Smooth muscle cell (in vitro differentiated cells): Measurements from ENCODE around the gene AKIRIN2. TPM values are rescaled to one million over a fixed set of nuclear protein-coding genes. Genes with fewer than 3 reads are reported as not detected.

Experiments
- DNase-seq: peaks from one replicate; lab custom pipeline; 2025; ENCODE audit not compliant: unreplicated experiment; lab: John Stamatoyannopoulos, UW
- H2AFZ ChIP-seq: fragments of 200-600 bp; sonication (generic); 2 replicates; pipeline ENCODE4 v1.6.0; 2016; ENCODE audit warnings: antibody characterized with exemption, low read depth, mild to moderate bottlenecking
- H3F3A ChIP-seq: fragments of 200-600 bp; sonication (generic); 2 replicates; pipeline ENCODE4 v1.6.0; 2017; ENCODE audit warnings: antibody characterized with exemption, low read depth
- H3K27ac ChIP-seq: fragments of 200-600 bp; sonication (generic); 2 replicates; pipeline ENCODE4 v1.5.1; 2016; ENCODE audit warnings: low read depth, mild to moderate bottlenecking
- H3K27me3 ChIP-seq: fragments of 200-600 bp; sonication (generic); 2 replicates; pipeline ENCODE4 v1.6.1; 2016; ENCODE audit warnings: low read depth, mild to moderate bottlenecking
- H3K36me3 ChIP-seq: fragments of 200-600 bp; sonication (generic); 2 replicates; pipeline ENCODE4 v1.5.1; 2016; ENCODE audit warnings: low read depth
- H3K4me1 ChIP-seq: fragments of 200-600 bp; sonication (generic); 2 replicates; pipeline ENCODE4 v1.5.1; 2016; ENCODE audit warnings: low read depth
- H3K4me2 ChIP-seq: fragments of 200-600 bp; sonication (generic); 2 replicates; pipeline ENCODE4 v1.6.0; 2016; ENCODE audit warnings: mild to moderate bottlenecking
- H3K4me3 ChIP-seq: fragments of 200-600 bp; sonication (generic); 2 replicates; pipeline ENCODE4 v1.5.1; 2016; ENCODE audit warnings: mild to moderate bottlenecking
- H3K79me2 ChIP-seq: fragments of 200-600 bp; sonication (generic); 2 replicates; pipeline ENCODE4 v1.6.0; 2016; ENCODE audit warnings: low read depth, mild to moderate bottlenecking
- H3K9ac ChIP-seq: fragments of 200-600 bp; sonication (generic); 2 replicates; pipeline ENCODE4 v1.6.0; 2016; ENCODE audit warnings: low read depth
- H3K9me3 ChIP-seq: fragments of 200-600 bp; sonication (generic); replicated peaks from 2 replicates; pipeline ENCODE4 v1.5.1; 2016; ENCODE audit warnings: low read depth
- H4K20me1 ChIP-seq: fragments of 200-600 bp; sonication (generic); 2 replicates; pipeline ENCODE4 v1.6.0; 2016; ENCODE audit warnings: low read depth
- CTCF ChIP-seq: fragments of 200-600 bp; sonication (generic); IDR thresholded peaks from 2 replicates; pipeline ENCODE4 v1.5.1; 2017; ENCODE audit warnings: borderline replicate concordance, mild to moderate bottlenecking, antibody characterized with exemption; ENCODE audit not compliant: insufficient read depth, poor library complexity, severe bottlenecking
- WGBS: methylation state at CpG from one replicate; pipeline ENCODE4 v1.1.7; 2016; ENCODE audit warnings: low lambda C conversion rate; 5-methylcytosine and 5-hydroxymethylcytosine counted together
- polyA plus RNA-seq: library from polyadenylated mRNA; unstranded; fragments of >200 nt; fragmentation: Nextera tagmentation; extraction: Ambion mirVana; gene quantifications from 2 replicates; pipeline ENCODE4 v1.2.1, GENCODE V29; 2016
- total RNA-seq: library from RNA; depleted of rRNA; stranded (reverse); fragments of >200 nt; gene quantifications from 2 replicates; pipeline ENCODE4 v1.2.3, GENCODE V29; 2014

Gene AKIRIN2
- total and polyA plus RNA-seq, 2 experiments from 2014 or later: 29.6 to 60.3 TPM

GRCh38 chr6:87655824-87656223 lies 46.2 kb downstream of the AKIRIN2 start:
- DNase-seq: no peak
- Histone ChIP-seq H2AFZ (no peak overlapping the region), H3K4me1 (peaks cover 8% of the 10 kb centered on the region), H3K9me3 (no peaks in the 10 kb centered on the region), H4K20me1 (no peaks in the 10 kb centered on the region), H3K36me3 (no peaks in the 10 kb centered on the region), H3K79me2 (no peaks in the 10 kb centered on the region), H3K27ac (no peak overlapping the region), H3K9ac (no peak overlapping the region), H3K4me3 (no peak overlapping the region), H3F3A (no peaks in the 10 kb centered on the region), H3K4me2 (no peak overlapping the region), H3K27me3 (no peaks in the 10 kb centered on the region)
- no peak for TF ChIP-seq CTCF

GRCh38 chr6:87654875-87655454 lies 47.1 kb downstream of the AKIRIN2 start:
- H3K9me3 ChIP-seq: no peaks in the 10 kb centered on the region
- no peak for TF ChIP-seq CTCF
- no peaks in the 10 kb centered on the region for H3F3A ChIP-seq
- H3K27ac ChIP-seq: no peak overlapping the region
- H3K36me3 ChIP-seq: no peaks in the 10 kb centered on the region
- WGBS: 92% methylated on average over 2 of the region's 2 CpGs
- no peak overlapping the region for H3K9ac ChIP-seq
- DNase-seq: no peak
- no peaks in the 10 kb centered on the region for H3K27me3 ChIP-seq
- H4K20me1 ChIP-seq: no peaks in the 10 kb centered on the region
- H3K4me2 ChIP-seq: no peak overlapping the region
- H3K4me3 ChIP-seq: no peak overlapping the region
- no peak overlapping the region for H2AFZ ChIP-seq
- H3K79me2 ChIP-seq: no peaks in the 10 kb centered on the region
- H3K4me1 ChIP-seq: peaks cover 8% of the 10 kb centered on the region

GRCh38 chr6:87654122-87654521 lies 47.9 kb downstream of the AKIRIN2 start:
- Histone ChIP-seq H3K27me3 (no peaks in the 10 kb centered on the region), H3K36me3 (no peaks in the 10 kb centered on the region), H3K27ac (no peak overlapping the region), H3F3A (no peaks in the 10 kb centered on the region), H3K4me1 (peaks cover 8% of the 10 kb centered on the region), H3K9me3 (no peaks in the 10 kb centered on the region), H3K9ac (no peak overlapping the region), H3K79me2 (no peaks in the 10 kb centered on the region), H3K4me2 (no peak overlapping the region), H3K4me3 (no peak overlapping the region), H4K20me1 (no peaks in the 10 kb centered on the region), H2AFZ (no peak overlapping the region)
- TF ChIP-seq CTCF: no peak
- WGBS: 100% methylated on average over 1 of the region's 1 CpG
- no peak for DNase-seq
